B cell (primary cell): ENCODE results near the gene PRSS21. TPM values are rescaled to one million over a fixed set of nuclear protein-coding genes. Genes with fewer than 3 reads are reported as not detected.

ENCODE experiments used
- ATAC-seq: fragments of 200-7000 bp; cut with Tn5 transposase; one replicate; pipeline ENCODE4 v1.10.0; 2021; ENCODE audit warnings: low read depth, mild to moderate bottlenecking, moderate number of reproducible peaks, moderate library complexity
- CTCF ChIA-PET: fragments of 350-600 bp; sonication (Branson Sonifier 250); formaldehyde crosslinking; loops from one replicate; lab custom pipeline; 2021; ENCODE audit warnings: antibody characterized with exemption, inconsistent platforms; lab: Charles Lee
- POLR2A ChIA-PET: fragments of 350-600 bp; sonication (Branson Sonifier 250); formaldehyde crosslinking; loops from one replicate; lab custom pipeline; 2021; ENCODE audit warnings: antibody characterized with exemption; lab: Charles Lee
- DNase-seq: peaks from one replicate; pipeline ENCODE4 v3.0.0; 2013
- H2AFZ ChIP-seq: 2 replicates; pipeline ENCODE4 v1.6.1; 2012; ENCODE audit warnings: mild to moderate bottlenecking, low read depth, low read length; ENCODE audit not compliant: insufficient read depth, poor library complexity, severe bottlenecking
- H3K27ac ChIP-seq, 2 donors: 1 replicate in 1 of 2; 2 replicates in 1 of 2; pipeline ENCODE4 v1.5.1; 2012 to 2013; ENCODE audit warnings: low read length in 2 of 2, mild to moderate bottlenecking in 2 of 2, moderate library complexity in 1 of 2
- H3K27me3 ChIP-seq, 4 experiments: fragments of 200-600 bp in 1 of 4; sonication (generic) in 1 of 4; replicated peaks in 1 of 4; 1 replicate in 2 of 4; 2 replicates in 2 of 4; pipeline versions ENCODE4 v1.6.1 to v1.7.0; 2013 to 2016; ENCODE audit warnings: low read length in 3 of 4, mild to moderate bottlenecking in 2 of 4, mixed read lengths in 1 of 4, moderate library complexity in 1 of 4; ENCODE audit not compliant: insufficient read depth in 4 of 4, control insufficient read depth in 3 of 4; ENCODE audit errors: control extremely low read depth in 1 of 4
- H3K36me3 ChIP-seq, 2 experiments: replicated peaks in 1 of 2; 1 replicate in 1 of 2; 2 replicates in 1 of 2; pipeline versions ENCODE4 v1.6.1 to v1.7.1; 2013; ENCODE audit warnings: low read length in 1 of 2; ENCODE audit not compliant: insufficient read depth in 2 of 2, control insufficient read depth in 1 of 2; ENCODE audit errors: control extremely low read depth in 1 of 2, extremely low read depth in 1 of 2
- H3K4me1 ChIP-seq, 2 donors: fragments of 200-600 bp in 1 of 2; sonication (generic) in 1 of 2; 1 replicate in 1 of 2; 2 replicates in 1 of 2; pipeline versions ENCODE4 v1.5.1 to v1.6.1; 2013 to 2017; ENCODE audit warnings: low read length in 2 of 2; ENCODE audit not compliant: control insufficient read depth in 2 of 2, insufficient read depth in 2 of 2
- H3K4me2 ChIP-seq: replicated peaks from 2 replicates; pipeline ENCODE3; 2012; ENCODE audit warnings: mild to moderate bottlenecking, low read depth, low read length; ENCODE audit not compliant: poor library complexity, severe bottlenecking
- H3K4me3 ChIP-seq, 5 experiments: fragments of 200-600 bp in 1 of 5; sonication (generic) in 1 of 5; 1 replicate in 3 of 5; 2 replicates in 2 of 5; pipeline versions ENCODE4 v1.5.1 to v1.7.0; 2011 to 2016; ENCODE audit warnings: low read length in 4 of 5, mild to moderate bottlenecking in 4 of 5, low read depth in 2 of 5, control low read depth in 1 of 5, moderate library complexity in 1 of 5; ENCODE audit not compliant: insufficient read depth in 1 of 5; ENCODE audit errors: control extremely low read depth in 1 of 5, extremely low read depth in 1 of 5
- H3K79me2 ChIP-seq: fragments of 200-600 bp; sonication (generic); one replicate; pipeline ENCODE4 v1.6.0; 2016; ENCODE audit warnings: low read length; ENCODE audit not compliant: control insufficient read depth, insufficient read depth
- H3K9ac ChIP-seq: fragments of 200-600 bp; sonication (generic); 2 replicates; pipeline ENCODE4 v1.6.1; 2017; ENCODE audit warnings: mild to moderate bottlenecking, low read length, moderate library complexity
- H3K9me3 ChIP-seq, 3 donors: one replicate each; pipeline versions ENCODE4 v1.6.1 to v1.7.1; 2013; ENCODE audit warnings: low read length in 2 of 3; ENCODE audit not compliant: control insufficient read depth in 2 of 3, insufficient read depth in 1 of 3; ENCODE audit errors: control extremely low read depth in 1 of 3
- H4K20me1 ChIP-seq: 2 replicates; pipeline ENCODE4 v1.6.0; 2012; ENCODE audit warnings: mild to moderate bottlenecking, low read length; ENCODE audit not compliant: insufficient read depth, control insufficient read depth, poor library complexity, severe bottlenecking
- H3K27ac Mint-ChIP-seq: one replicate; pipeline ENCODE4 v1.8.0; 2021; ENCODE audit warnings: mixed read lengths
- H3K27me3 Mint-ChIP-seq: one replicate; pipeline ENCODE4 v1.8.0; 2021; ENCODE audit warnings: mixed read lengths
- H3K4me1 Mint-ChIP-seq: one replicate; pipeline ENCODE4 v1.8.0; 2021; ENCODE audit warnings: mixed read lengths
- H3K4me3 Mint-ChIP-seq: one replicate; pipeline ENCODE4 v1.8.0; 2021; ENCODE audit warnings: mixed read lengths
- H3K9me3 Mint-ChIP-seq: one replicate; pipeline ENCODE4 v1.8.0; 2022; ENCODE audit warnings: mixed read lengths; ENCODE audit not compliant: insufficient read depth
- CTCF ChIP-seq: fragments of 200-600 bp; IDR thresholded peaks from one replicate; pipeline ENCODE4 v1.8.0; 2022; ENCODE audit warnings: antibody characterized with exemption, mild to moderate bottlenecking
- EZH2 ChIP-seq: IDR thresholded peaks from 2 replicates; pipeline ENCODE4 v1.6.1; 2012; ENCODE audit warnings: borderline replicate concordance, low read depth, mild to moderate bottlenecking, moderate library complexity, low read length; ENCODE audit not compliant: insufficient read depth, poor library complexity, severe bottlenecking
- WGBS: methylation state at CpG from one replicate; pipeline ENCODE4 v1.1.5; 2013; ENCODE audit warnings: missing lambda C conversion rate; ENCODE audit not compliant: insufficient coverage; 5-methylcytosine and 5-hydroxymethylcytosine counted together
- intact Hi-C: fragments of 100-400 bp; cut with micrococcal nuclease; formaldehyde crosslinking; loops from one replicate; pipeline ENCODE4 v1.10.0; 2022
- polyA plus RNA-seq: library from polyadenylated mRNA; depleted of rRNA; stranded (reverse); fragments of >200 nt; gene quantifications from 2 replicates; pipeline ENCODE4 v1.2.3, GENCODE V29; 2012
- total RNA-seq, 2 donors: library from RNA; stranded (reverse); fragments of 120-200 nt in 1 of 2; gene quantifications; 1 replicate in 1 of 2; 2 replicates in 1 of 2; pipeline versions ENCODE4 v1.2.3 to v1.2.4, GENCODE V29; 2013 to 2022

Gene PRSS21
- total and polyA plus RNA-seq, 2 donors (not counting 1 experiment from before 2014, with no cell fraction given) = 2.0 to 5.8 TPM

GRCh38 chr16:2854700-2855309 lies 37.8 kb downstream of the PRSS21 start:
- Histone ChIP-seq H3K9ac (no peak overlapping the region), H3K79me2 (no peaks in the 10 kb centered on the region), H3K36me3 (no peaks in the 10 kb centered on the region), H2AFZ (no peak overlapping the region), H4K20me1 (no peaks in the 10 kb centered on the region), H3K27ac (no peak overlapping the region), H3K9me3 (peaks cover 0 to 49% (median 12%) of the 10 kb centered on the region in 3 donors), H3K27me3 (peaks cover 0 to 45% (median 12%) of the 10 kb centered on the region in 4 experiments), H3K4me1 (peaks cover 13 to 14% of the 10 kb centered on the region in 2 donors), H3K4me3 (no peak overlapping the region), H3K4me2 (no peak overlapping the region)
- no peak for DNase-seq
- ChIA-PET CTCF (interaction anchor here (0.6 kb wide), 1 partner anchor 52 kb away, joined by 3 read pairs; no protein-coding TSS in a partner anchor), POLR2A (no interaction called here)
- TF ChIP-seq CTCF (no peak), EZH2 (no peak)
- intact Hi-C loops = no loop called here
- no peak for ATAC-seq
- Mint-ChIP-seq H3K4me1 (peaks cover 4% of the 10 kb centered on the region), H3K4me3 (no peak overlapping the region), H3K9me3 (peaks cover 6% of the 10 kb centered on the region), H3K27ac (no peak overlapping the region), H3K27me3 (peaks cover 15% of the 10 kb centered on the region)
- WGBS = 100% methylated on average over 1 of the region's 5 CpGs

- Mint-ChIP-seq H3K4me3 (no peak overlapping the region), H3K27ac (no peak overlapping the region), H3K27me3 (peaks cover 20% of the 10 kb centered on the region), H3K4me1 (peaks cover 4% of the 10 kb centered on the region), H3K9me3 (peaks cover 6% of the 10 kb centered on the region)
- no peak for TF ChIP-seq CTCF
- no peak for TF ChIP-seq EZH2
- intact Hi-C loops = no loop called here
- H3K4me3 ChIP-seq = no peak overlapping the region
- peaks cover 0 to 51% (median 12%) of the 10 kb centered on the region in 3 donors for H3K9me3 ChIP-seq
- H3K4me2 ChIP-seq = no peak overlapping the region
- no peaks in the 10 kb centered on the region for H3K79me2 ChIP-seq
- peaks cover 0 to 46% (median 13%) of the 10 kb centered on the region in 4 experiments for H3K27me3 ChIP-seq
- CTCF ChIA-PET = no interaction called here
- ATAC-seq = no peak
- peaks cover 13 to 14% of the 10 kb centered on the region in 2 donors for H3K4me1 ChIP-seq
- POLR2A ChIA-PET = no interaction called here
- H3K27ac ChIP-seq = no peak overlapping the region
- no peak overlapping the region for H3K9ac ChIP-seq
- H2AFZ ChIP-seq = no peak overlapping the region
- no peaks in the 10 kb centered on the region for H4K20me1 ChIP-seq
- H3K36me3 ChIP-seq = no peaks in the 10 kb centered on the region
- 93% methylated on average over 6 of the region's 6 CpGs for WGBS
- DNase-seq = no peak
Measured at GRCh38 chr16:2855536-2855935, 38.5 kb downstream of the PRSS21 start.
